GM12874 (cell line): ENCODE measurements around the gene MPHOSPH8.

Source experiments
- CTCF ChIP-seq: IDR thresholded peaks from 2 replicates; pipeline ENCODE4 v1.5.1; 2011; ENCODE audit warnings: low read depth, mild to moderate bottlenecking, control low read depth, low read length, moderate library complexity; ENCODE audit not compliant: insufficient read depth

The MPHOSPH8 gene

DNA sequence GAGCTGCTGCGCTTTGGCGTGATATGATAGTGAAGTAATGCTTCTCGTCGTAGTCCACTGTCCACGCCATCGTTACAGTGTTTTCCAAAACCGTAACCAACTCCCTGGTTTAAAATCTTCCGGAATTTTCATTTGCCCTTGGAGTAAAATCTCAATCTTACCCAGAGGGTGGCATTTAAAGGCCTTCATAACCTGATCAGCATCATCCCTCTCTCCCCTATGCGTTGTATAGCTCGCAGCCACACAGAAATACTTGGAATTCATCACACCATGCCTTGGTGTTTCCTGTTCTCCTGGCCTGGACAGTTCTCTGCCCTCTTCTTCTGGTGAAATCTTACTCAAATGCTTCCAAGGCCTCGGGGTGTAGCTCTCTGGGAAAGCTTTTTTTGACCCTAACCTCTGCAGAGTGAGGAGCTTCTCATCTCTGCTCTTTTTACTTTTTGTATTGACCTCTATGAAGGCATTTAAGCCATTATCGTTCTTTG is 839 bp downstream of the MPHOSPH8 start:
- TF ChIP-seq CTCF, result no peak

GRCh38 chr13:19643652-19644051 is 10.2 kb downstream of the MPHOSPH8 start:
- TF ChIP-seq CTCF, result no peak

- no peak for TF ChIP-seq CTCF
Measured at GRCh38 chr13:19645000-19645399, 11.5 kb downstream of the MPHOSPH8 start.

- no peak for TF ChIP-seq CTCF
Measured at GRCh38 chr13:19646063-19646462, 12.6 kb downstream of the MPHOSPH8 start.

GRCh38 chr13:19650742-19651141 is 17.3 kb downstream of the MPHOSPH8 start:
- TF ChIP-seq CTCF, result no peak

- no peak for TF ChIP-seq CTCF
Measured at GRCh38 chr13:19657872-19658591, 24.6 kb downstream of the MPHOSPH8 start.

- TF ChIP-seq CTCF, result no peak
Measured at GRCh38 chr13:19658831-19659230, 25.4 kb downstream of the MPHOSPH8 start.
